Activated naive CD4-positive, alpha-beta T cell treated with anti-CD3 and anti-CD28 coated beads, Interleukin-2, amount 50 U/mL, for 72 hours (primary cell): Measurements from ENCODE around the gene DRC1. TPM values are rescaled to one million over a fixed set of nuclear protein-coding genes. Genes with fewer than 3 reads are reported as not detected.

Experiments
- ATAC-seq, 2 donors: fragments of 150-1000 bp; cut with Tn5 transposase; 2 replicates each; pipeline ENCODE4 v1.10.0; 2021; ENCODE audit warnings: mild to moderate bottlenecking in 2 of 2, moderate library complexity in 2 of 2
- DNase-seq, 2 donors: peaks; one replicate each; pipeline ENCODE4 v3.0.0; 2021 to 2022; ENCODE audit warnings: low spot score in 2 of 2
- H3K27ac Mint-ChIP-seq, 2 donors: one replicate each; pipeline ENCODE4 v1.8.0; 2022; ENCODE audit warnings: mild to moderate bottlenecking in 2 of 2, mixed read lengths in 2 of 2
- H3K36me3 Mint-ChIP-seq, 2 donors: one replicate each; pipeline ENCODE4 v1.8.0; 2022; ENCODE audit warnings: mixed read lengths in 2 of 2
- H3K9me3 Mint-ChIP-seq, 2 donors: one replicate each; pipeline ENCODE4 v1.8.0; 2022; ENCODE audit warnings: mixed read lengths in 2 of 2
- total RNA-seq, 2 donors: library from RNA; stranded (reverse); gene quantifications; one replicate each; pipeline ENCODE4 v1.2.3, GENCODE V29; 2022

The DRC1 gene
- total RNA-seq, 2 donors from 2014 or later = not detected

DNA sequence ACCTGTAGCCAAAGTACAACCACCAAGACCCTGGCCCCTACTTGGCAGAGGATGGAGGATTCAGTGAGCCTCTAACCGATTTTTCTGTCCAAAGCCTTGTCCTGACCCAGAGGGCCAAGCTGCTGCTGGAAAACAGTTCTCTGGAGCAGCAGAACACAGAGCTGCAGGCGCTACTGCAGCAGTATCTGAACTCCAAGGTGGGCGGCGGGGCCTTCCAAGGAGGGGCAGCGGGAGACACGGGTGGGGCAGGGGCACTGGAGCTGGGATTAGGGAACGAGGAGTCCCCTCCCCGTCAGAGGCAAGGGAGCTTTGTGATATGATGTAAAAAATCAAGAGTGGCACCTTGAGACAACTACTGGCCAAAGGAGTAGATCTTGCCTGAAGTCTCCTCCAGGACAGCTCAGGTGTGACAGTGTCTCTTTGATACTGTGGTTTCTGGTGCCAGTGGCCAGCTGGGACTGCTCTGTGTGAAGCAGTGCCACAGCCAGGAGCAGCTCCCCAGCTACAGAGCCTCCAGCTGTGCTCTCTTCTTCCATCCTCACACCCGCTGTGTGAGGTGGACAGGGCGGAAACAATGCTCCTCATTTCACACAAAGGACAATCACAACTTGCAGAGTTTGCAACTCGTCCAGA, 53.4 kb downstream of the DRC1 start:
- Mint-ChIP-seq H3K36me3 (no peaks in the 10 kb centered on the region), H3K9me3 (no peaks in the 10 kb centered on the region), H3K27ac (no peak overlapping the region)
- DNase-seq (no peak), ATAC-seq (no peak)

DNA sequence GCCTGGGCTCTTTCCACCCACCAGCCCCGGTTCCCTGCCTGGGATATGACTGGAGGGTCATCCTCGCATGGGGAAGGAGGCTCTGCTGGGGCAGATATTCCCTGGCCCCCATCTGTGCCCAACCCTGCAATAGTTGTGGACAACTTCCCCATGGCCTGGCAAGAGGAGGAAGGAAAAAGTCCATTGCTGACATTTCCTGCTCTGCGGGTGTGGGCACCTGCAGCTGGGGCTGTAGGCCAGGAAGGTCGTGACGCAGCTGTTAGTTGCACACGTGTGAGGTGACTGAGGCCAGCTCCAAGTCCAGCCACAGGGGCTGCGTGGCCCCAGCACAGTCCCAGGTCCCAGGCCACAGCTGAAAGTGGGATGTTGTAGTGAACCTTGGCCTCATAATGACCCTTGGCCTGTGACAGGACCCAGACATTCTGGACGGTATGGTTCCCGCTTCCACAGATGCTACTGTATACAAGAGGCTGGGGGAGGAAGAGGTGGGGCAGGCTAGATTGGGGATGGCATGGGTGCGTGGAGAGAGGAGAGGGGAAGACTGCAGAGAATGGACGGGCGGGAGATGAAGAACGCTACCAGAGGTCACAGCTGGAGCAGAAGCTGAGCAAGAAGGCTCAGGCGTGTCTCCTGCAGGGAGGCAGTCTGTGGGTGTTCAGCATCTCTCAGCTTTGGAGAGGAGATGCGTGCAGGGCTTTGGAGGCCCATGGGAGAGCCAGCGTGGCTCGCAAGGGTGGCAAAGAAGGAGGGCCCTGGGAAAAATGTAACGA, 54.1 kb downstream of the DRC1 start:
- ATAC-seq (no peak), DNase-seq (no peak)
- no peaks in the 10 kb centered on the region for H3K9me3 Mint-ChIP-seq
- no peaks in the 10 kb centered on the region for H3K36me3 Mint-ChIP-seq
- H3K27ac Mint-ChIP-seq = no peak overlapping the region

DNA sequence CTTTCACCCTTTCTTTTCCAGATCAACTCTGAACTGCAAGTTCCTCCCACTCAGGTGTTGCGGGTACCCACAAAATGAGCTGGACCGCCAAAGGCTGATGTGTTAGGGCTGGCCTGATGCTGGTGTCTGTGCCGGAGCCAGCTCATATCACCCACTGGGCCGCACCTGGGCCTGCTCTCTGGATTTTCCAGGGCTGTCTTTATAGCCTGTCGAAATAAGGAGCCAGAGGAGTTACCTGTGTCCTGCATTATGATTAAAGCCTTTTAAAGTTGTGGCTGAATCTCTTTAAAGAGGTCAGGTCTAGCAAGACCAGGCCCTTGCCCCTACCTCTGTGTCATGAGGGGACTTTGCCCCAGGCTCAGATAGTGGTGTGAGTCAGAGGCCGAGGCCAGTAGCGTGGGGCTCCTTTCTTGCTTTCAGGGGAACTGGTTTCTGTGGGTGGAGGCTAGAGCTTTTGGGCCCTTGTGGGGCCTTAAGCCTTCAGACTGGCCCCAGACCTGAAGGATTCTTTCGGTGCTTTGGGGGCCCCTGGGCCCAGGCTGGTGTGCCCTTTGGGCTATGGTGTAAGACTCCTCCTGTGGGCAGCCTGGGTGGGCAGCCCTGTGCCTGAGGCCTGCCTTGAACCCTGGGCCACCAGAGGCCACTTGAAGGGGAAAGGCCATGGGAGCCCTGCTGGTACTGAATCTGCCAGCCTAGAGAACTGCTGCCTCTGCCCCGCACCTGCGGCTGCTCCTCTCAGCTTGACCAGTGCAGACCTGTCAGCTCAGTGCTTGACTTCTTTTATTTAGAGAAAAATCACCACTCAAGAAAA, 54.9 kb downstream of the DRC1 start:
- no peaks in the 10 kb centered on the region for H3K36me3 Mint-ChIP-seq
- H3K9me3 Mint-ChIP-seq = no peaks in the 10 kb centered on the region
- H3K27ac Mint-ChIP-seq = no peak overlapping the region
- ATAC-seq (no peak), DNase-seq (no peak)

- H3K36me3 Mint-ChIP-seq = no peaks in the 10 kb centered on the region
- DNase-seq = no peak
- no peaks in the 10 kb centered on the region for H3K9me3 Mint-ChIP-seq
- H3K27ac Mint-ChIP-seq = no peak overlapping the region
- ATAC-seq = no peak
Measured at GRCh38 chr2:26457251-26457666, 55.5 kb downstream of the DRC1 start.

- no peaks in the 10 kb centered on the region for H3K9me3 Mint-ChIP-seq
- H3K27ac Mint-ChIP-seq = no peak overlapping the region
- H3K36me3 Mint-ChIP-seq = no peaks in the 10 kb centered on the region
- DNase-seq (no peak), ATAC-seq (no peak)
Measured at GRCh38 chr2:26457695-26458364, 56.1 kb downstream of the DRC1 start.

GRCh38 chr2:26458365-26459042, 56.8 kb downstream of the DRC1 start:
- Mint-ChIP-seq H3K27ac (no peak overlapping the region), H3K9me3 (no peaks in the 10 kb centered on the region), H3K36me3 (no peaks in the 10 kb centered on the region)
- no peak for ATAC-seq
- no peak for DNase-seq

- no peak for ATAC-seq
- no peak overlapping the region for H3K27ac Mint-ChIP-seq
- H3K36me3 Mint-ChIP-seq = no peaks in the 10 kb centered on the region
Measured at GRCh38 chr2:26459991-26460612, 58.4 kb downstream of the DRC1 start.

DNA sequence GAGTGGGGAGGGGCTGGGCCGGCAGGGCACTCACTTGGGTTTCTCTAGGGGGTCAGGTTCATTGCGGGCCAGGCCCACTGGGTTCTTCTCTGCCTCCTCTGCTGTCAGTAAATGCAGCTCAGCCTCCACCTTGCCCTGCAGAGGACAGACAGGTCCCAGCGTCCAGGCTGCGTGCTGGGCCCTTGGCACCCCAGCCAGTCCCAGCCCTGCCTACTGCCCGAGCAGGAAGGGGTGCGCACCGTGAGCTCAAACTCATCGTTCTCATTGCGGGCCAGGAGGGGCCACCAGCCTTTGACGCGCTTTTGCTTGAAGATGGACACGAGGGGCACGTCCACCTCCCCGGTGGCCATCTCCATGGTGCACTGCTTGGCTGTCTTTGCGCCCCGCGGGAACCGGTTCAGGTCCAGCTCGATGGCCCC, 58.9 kb downstream of the DRC1 start:
- Mint-ChIP-seq H3K9me3 (no peaks in the 10 kb centered on the region), H3K36me3 (no peaks in the 10 kb centered on the region), H3K27ac (no peak overlapping the region)
- DNase-seq (peak in 1 of 2 donors; percentile 45), ATAC-seq (no peak)

More at GRCh38 chr2:26459991-26460612, 58.4 kb downstream of the DRC1 start:
- H3K9me3 Mint-ChIP-seq = no peaks in the 10 kb centered on the region
- DNase-seq = no peak

- no peaks in the 10 kb centered on the region for H3K36me3 Mint-ChIP-seq
- no peak for ATAC-seq
- H3K27ac Mint-ChIP-seq = no peak overlapping the region
- no peaks in the 10 kb centered on the region for H3K9me3 Mint-ChIP-seq
- DNase-seq = peak in 1 of 2 donors; percentile 47
Measured at GRCh38 chr2:26461601-26462023, 59.9 kb downstream of the DRC1 start.

DNA sequence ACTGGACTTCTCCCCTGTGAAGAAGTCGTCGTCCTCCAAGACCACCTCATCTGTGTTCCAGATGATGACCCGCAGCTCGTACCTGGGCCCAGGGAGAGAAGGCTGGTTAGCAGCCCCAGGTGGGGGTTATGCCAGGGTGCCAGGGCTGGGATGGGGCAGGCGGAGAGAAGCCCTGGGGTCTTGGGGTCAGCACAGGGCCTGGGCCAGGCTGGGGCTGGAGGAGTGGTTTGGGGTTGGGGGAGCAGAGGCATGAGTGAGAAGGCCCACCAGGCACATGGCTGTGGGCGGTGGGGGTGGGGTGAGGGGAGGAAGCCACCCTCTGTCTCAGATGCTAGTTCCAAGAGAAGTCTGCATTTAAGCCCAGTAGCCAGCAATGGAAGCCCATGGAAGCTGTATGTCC, 60.4 kb downstream of the DRC1 start:
- Mint-ChIP-seq H3K9me3 (no peaks in the 10 kb centered on the region), H3K27ac (no peak overlapping the region), H3K36me3 (no peaks in the 10 kb centered on the region)
- peak in 1 of 2 donors; percentile 39 for DNase-seq
- ATAC-seq = no peak

DNA sequence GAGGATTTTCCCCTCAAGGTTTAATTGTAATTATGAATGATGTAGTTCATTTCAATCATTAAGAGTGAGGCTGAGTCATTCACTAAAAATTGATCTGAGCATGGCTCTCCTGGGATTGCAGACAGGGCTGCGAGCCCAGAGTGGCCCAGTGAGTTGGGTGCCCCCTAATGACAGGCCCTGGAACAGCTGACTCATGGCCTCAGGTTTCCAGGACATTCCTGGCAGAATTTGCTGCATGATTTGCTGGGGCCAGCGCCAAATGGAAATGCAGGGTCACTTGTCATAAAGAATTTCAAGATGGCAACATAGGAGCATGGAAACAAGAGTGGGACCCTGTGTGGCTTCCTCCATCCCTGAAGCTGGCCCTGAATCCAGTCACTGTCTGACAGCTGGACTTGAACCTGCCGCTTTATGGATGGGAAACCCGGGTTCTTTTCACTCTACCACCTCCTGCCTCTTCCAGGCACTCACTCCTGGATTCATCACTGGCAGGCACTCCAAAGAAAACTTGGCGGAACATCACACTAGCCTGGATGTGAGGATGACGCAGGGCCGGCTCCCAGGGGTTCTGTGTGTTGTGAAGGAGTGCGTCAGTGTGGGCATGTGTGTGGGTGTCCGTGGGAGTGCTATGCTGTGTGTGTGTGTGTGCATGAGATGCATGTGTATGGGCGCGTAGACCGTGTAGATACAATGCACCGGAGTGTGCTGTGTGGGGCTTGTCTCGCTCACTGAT, 61.0 kb downstream of the DRC1 start:
- peak in 1 of 2 donors; percentile 53 for DNase-seq
- Mint-ChIP-seq H3K27ac (no peak overlapping the region), H3K9me3 (no peaks in the 10 kb centered on the region), H3K36me3 (no peaks in the 10 kb centered on the region)
- peak in 1 of 2 donors; percentile 44 for ATAC-seq

GRCh38 chr2:26463244-26464192, 61.8 kb downstream of the DRC1 start:
- ATAC-seq = no peak
- Mint-ChIP-seq H3K9me3 (no peaks in the 10 kb centered on the region), H3K27ac (no peak overlapping the region), H3K36me3 (no peaks in the 10 kb centered on the region)
- peak in 1 of 2 donors; percentile 50 for DNase-seq

DNA sequence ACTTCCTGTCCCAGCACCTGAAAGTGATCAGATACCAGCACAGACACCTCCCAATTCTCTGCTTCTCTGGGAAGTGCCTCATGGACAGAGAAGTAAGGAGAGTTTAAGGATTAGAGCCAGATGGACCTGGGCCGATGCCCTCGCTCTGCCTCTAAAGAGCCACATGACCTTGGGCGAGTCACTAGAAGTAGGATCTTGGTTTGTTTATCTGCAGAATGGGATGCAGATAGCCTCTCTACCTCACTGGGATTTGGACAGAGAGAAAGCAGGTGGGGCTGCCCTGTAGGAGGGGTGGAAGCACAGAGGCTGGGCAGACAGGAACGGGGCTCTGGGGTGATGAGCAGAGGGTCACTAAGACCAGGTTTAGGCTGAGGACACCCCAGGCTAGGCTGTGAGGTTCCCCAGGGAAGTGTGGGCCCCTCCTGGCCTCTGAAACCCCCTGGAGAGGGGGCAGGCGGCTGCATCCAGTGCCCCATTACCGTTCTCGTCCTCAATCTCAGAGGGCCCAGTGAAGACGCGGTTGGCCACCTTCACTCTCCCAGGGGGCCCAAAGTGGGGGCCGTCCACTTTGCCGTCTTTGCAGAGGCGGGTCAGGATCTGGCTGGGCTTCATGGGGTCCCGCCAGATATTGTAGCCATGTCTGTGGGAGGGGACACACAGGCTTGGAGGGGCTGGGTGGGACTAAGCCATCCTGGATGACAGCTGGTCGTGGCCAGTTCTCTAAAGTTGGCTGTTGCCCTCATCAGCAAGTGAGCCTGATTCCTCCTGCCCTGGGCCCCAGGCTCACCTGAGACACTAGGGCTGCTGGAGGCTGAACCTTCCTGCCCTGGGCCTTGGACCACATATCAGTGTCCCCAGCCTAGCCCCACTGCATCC, 62.9 kb downstream of the DRC1 start:
- DNase-seq (no peak), ATAC-seq (no peak)
- Mint-ChIP-seq H3K27ac (no peak overlapping the region), H3K9me3 (no peaks in the 10 kb centered on the region), H3K36me3 (no peaks in the 10 kb centered on the region)
